ENCODE results near the gene CRACR2B.

CRACR2B gene

GRCh38 chr11:794766-795633 lies 32.7 kb upstream of the CRACR2B start:
- DNase-seq: no peak

- peak; percentile 90 for DNase-seq
Measured at GRCh38 chr11:795634-796564, 31.8 kb upstream of the CRACR2B start.

- no peak for DNase-seq
Measured at GRCh38 chr11:796565-797295, 31.0 kb upstream of the CRACR2B start.

GRCh38 chr11:797296-798092 lies 30.2 kb upstream of the CRACR2B start:
- peak; percentile 77 for DNase-seq

- DNase-seq: peak; percentile 73
Measured at GRCh38 chr11:798093-798713, 29.5 kb upstream of the CRACR2B start, which contains the start of gene SLC25A22. Gene SLC25A22 (minus strand): TSS chr11:798281. CDS start chr11:795006, 3,275 bp downstream.

GRCh38 chr11:799641-800316 lies 27.9 kb upstream of the CRACR2B start:
- DNase-seq: no peak

- no peak for DNase-seq
Measured at GRCh38 chr11:800473-800872, 27.2 kb upstream of the CRACR2B start.

GRCh38 chr11:801097-801780 lies 26.5 kb upstream of the CRACR2B start:
- no peak for DNase-seq

GRCh38 chr11:802018-802617 lies 25.6 kb upstream of the CRACR2B start:
- DNase-seq: no peak

GRCh38 chr11:802693-803466 lies 24.8 kb upstream of the CRACR2B start:
- DNase-seq: no peak

GRCh38 chr11:803467-803742 lies 24.3 kb upstream of the CRACR2B start:
- no peak for DNase-seq

GRCh38 chr11:803770-804598 lies 23.7 kb upstream of the CRACR2B start:
- DNase-seq: no peak

GRCh38 chr11:804599-804964 lies 23.1 kb upstream of the CRACR2B start:
- no peak for DNase-seq

GRCh38 chr11:808427-809286 lies 19.1 kb upstream of the CRACR2B start:
- DNase-seq: peak; percentile 0

- peak; percentile 97 for DNase-seq
Measured at GRCh38 chr11:809287-810039, 18.3 kb upstream of the CRACR2B start, which contains the start of gene RPLP2. Gene RPLP2 (plus strand): TSS chr11:809967. CDS start chr11:810235, 268 bp downstream.

GRCh38 chr11:810040-810567 lies 17.6 kb upstream of the CRACR2B start:
- peak; percentile 0 for DNase-seq
